Activated CD4-positive, alpha-beta T cell treated with anti-CD3 and anti-CD28 coated beads, Interleukin-2, amount 50 U/mL, for 48 hours (primary cell): ENCODE measurements around the gene CDC42EP3.

Source experiments
- DNase-seq, 2 experiments: peaks; one replicate each; pipeline ENCODE4 v3.0.0-alpha.2; 2020

The CDC42EP3 gene

DNA sequence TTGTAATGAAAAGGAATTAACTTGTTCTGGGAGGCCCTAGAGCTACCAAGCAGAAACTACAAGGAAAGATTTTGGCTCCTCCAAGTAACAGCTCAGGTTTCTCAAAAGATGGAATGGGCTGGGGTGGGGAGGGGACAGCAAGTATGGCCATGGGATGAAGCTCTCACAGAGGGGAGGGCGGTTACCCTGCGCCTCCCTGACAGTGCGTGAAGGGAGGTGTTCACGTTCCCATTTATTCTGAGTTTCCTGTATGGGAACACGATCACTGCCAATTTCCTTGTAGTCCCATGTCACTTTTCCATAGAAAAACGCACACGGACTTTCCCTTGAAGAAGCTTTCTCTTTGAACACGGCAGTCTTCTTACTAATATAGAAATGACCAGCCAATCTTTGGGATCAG is 17.0 kb downstream of the CDC42EP3 start:
- DNase-seq, result no peak

- DNase-seq, result peak; percentile 41 to 57
Observed at GRCh38 chr2:37653805-37654378, 17.6 kb downstream of the CDC42EP3 start.

DNA sequence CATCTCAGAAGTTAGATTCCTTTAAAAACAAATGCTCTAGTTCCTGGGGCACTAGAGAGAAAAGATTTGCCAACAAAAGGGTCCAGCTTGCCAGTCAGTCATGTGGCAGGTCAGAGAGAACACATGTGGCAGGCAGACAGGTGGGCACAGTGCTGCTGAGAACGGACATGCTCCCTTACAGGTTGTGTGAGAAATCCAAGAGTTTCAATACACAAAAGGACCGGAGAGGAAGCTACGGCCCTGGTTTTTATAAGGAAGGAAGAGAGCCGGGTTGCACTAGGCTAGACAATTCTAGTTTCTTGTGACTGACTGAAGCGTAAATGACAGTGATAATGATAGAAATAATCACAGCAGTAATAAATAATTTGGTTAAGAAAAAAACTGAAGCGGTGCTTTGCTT is 18.3 kb downstream of the CDC42EP3 start:
- DNase-seq, result no peak

DNA sequence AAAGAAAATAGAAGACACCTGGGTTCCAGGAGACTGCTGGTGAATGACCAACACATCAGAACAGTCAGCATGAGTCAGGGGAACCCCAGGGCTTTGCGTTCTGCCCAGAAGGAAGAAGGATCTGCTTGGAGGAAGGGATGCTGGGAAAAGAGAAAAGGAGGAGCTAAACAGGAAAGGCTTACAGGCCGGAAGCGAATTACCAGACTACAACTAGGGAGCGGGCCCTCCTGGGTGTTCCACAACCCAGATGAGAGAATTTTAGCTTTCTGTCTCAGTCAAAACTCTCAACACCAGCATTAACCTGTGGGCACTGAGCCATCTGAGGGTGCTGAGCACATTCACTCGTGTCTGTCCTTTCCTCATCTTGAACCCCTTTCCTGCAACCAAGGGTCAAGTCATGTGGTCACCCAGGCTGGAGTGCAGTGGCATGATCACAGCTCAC is 19.2 kb downstream of the CDC42EP3 start:
- peak in 1 of 2 experiments; percentile 19 for DNase-seq

GRCh38 chr2:37650548-37651093 is 20.8 kb downstream of the CDC42EP3 start:
- DNase-seq, result no peak

GRCh38 chr2:37649518-37649917 is 21.9 kb downstream of the CDC42EP3 start:
- DNase-seq, result no peak

DNA sequence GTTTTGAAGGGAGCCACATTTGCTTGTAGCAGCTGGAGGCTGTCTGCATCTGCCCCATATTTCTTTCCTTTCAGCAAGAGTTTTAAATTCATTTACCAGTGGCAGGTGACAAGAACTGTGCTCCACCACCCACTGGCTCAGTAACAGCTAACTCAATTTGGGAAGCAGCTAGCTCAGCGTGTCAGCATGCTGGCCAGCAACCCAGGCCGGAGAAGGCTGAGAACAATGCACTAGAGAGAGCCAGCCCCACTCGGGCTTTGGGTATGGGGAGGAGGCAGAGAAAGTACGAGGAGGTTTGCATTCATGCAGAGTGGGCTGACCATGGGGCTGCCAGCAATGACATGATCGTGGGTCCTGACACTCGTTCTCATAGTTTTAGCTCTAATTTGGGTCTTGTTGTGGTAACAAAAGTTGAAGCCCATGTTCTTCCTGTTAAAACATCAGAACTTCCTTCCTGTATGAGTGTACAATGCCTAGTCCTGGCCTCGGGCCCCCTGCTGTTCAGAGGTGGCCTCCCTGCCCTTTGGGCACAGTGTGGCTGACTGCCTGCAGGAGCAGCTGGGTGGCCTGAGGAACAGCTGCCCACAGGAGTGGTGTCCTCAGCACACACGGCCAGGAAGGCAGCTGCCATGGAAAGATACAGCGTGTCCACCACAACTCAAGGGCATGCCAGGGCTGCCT is 23.0 kb downstream of the CDC42EP3 start:
- peak; percentile 30 to 52 for DNase-seq

- no peak for DNase-seq
Observed at GRCh38 chr2:37647971-37648330, 23.5 kb downstream of the CDC42EP3 start.

GRCh38 chr2:37645836-37646235 is 25.6 kb downstream of the CDC42EP3 start:
- no peak for DNase-seq

- DNase-seq, result no peak
Observed at GRCh38 chr2:37645362-37645761, 26.1 kb downstream of the CDC42EP3 start.

GRCh38 chr2:37644191-37644590 is 27.3 kb downstream of the CDC42EP3 start:
- no peak for DNase-seq

- DNase-seq, result no peak
Observed at GRCh38 chr2:37643730-37644078, 27.7 kb downstream of the CDC42EP3 start.

DNA sequence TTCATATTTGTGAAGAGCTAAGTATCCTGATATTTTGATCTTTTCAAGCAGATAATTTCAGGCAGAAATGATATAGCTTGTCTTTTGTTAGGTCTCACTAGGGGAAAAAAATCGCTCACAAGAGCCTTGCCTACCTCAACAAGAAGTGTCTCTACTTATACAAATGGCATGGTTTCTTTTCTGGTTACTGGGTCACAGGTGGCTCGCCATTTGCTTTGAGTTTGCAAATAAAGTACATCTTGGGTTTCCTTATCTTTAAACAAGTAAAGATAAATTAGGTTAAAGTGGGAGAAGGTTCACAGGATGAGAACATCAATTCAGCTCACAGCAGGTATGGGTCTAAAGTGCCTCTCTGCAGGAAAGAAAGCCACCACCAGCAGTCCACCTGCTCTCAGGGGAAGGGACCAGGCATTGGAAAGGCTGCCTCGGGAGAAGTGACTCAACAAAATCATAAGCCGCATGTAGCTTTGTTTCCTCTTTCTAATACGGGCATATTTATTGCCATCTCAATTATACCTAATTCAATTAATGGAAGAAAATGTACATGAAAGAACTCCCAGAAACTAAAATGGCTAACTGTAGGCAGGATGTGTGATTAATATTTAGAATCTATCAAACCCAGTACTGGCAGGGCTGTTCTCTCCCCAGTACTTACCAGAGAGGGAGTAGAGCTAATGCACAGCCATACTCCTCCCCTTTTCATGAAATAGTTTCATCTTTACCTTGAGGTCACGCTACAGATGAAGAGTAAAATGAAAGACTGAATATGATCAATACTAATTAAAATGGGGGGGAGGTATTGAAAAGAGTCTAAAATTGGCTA is 28.3 kb downstream of the CDC42EP3 start:
- DNase-seq, result no peak

DNA sequence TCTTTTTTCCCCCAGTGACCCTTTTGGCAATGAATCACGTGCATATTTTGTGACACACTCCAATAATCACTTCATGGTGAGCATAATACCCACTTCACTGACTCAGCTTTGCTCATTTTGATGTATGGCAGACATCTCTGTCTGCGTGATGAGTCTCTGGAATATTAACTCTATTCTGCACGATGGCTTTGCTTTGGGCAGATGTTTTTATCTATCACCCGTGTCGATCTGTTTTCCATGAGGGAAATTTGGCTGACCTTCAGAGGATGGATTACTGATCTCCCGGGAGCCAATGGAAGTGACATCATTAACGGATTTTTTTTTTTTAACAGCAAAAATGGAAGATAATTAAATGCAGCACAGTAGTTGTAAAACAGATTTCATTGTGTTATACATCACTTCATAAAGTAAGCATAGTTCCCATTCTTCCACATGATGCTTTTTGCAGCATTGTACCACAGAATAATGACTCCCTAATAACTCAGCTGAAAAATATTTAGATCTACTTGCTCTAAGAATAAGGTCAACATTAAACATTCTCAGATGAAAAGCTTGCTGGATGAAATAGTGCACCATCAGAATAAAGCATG is 29.8 kb downstream of the CDC42EP3 start:
- DNase-seq, result no peak

DNA sequence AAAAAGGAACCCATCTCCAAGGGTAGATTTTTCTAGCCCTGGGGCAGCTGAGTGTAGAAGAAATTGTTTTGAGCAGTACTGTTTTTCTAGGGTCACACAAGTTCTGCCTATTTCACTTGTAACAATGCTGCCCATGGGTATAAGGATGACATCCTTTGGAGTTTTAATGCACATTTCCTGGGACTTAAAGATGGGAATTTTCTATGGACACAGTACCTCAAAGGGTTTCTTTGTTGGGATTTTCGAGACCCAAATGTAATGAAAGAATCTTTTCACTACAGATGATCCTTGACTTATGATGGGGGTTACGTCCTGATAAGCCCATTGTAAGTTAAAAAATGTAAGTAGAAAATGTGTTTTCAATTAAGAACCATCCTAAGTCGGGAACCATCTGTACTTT is 31.8 kb downstream of the CDC42EP3 start:
- DNase-seq, result no peak

GRCh38 chr2:37638973-37639372 is 32.5 kb downstream of the CDC42EP3 start:
- DNase-seq, result no peak

- no peak for DNase-seq
Observed at GRCh38 chr2:37637985-37638384, 33.5 kb downstream of the CDC42EP3 start.

- no peak for DNase-seq
Observed at GRCh38 chr2:37637190-37637860, 34.1 kb downstream of the CDC42EP3 start.

DNA sequence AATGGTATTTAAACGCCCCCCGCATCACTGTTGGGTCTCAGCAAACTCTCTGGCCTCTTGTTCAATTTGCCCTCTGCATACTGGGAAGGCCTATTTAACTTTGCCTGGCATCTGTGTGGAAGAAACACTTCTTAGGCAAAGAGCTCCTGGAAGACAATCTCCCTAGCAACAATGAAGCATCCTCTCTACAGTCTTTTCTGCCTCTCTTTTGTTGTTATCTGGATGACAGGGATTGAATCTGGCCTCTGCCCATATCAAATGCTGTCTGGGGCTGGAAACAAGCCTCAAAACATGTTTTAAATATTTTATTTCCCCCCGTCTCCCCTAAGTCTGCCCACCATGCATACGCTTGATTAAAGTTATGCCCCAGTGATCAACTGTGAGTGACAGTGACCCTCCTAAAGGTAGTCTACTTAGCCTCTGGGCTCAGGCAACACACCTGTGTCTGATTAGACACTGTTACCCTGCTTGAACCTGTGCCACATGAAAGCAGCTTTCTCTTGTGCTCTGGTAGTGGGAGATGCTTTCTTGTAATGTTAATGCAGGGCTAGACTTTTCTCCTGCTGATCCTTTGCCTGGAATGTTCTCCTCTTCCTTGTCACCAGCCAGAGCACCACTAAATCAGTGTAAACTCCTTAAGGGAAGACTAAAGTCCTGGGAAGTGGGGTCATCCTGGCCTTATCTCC is 34.9 kb downstream of the CDC42EP3 start:
- no peak for DNase-seq

GRCh38 chr2:37635504-37636380 is 35.7 kb downstream of the CDC42EP3 start:
- DNase-seq, result peak; percentile 63 to 74

DNA sequence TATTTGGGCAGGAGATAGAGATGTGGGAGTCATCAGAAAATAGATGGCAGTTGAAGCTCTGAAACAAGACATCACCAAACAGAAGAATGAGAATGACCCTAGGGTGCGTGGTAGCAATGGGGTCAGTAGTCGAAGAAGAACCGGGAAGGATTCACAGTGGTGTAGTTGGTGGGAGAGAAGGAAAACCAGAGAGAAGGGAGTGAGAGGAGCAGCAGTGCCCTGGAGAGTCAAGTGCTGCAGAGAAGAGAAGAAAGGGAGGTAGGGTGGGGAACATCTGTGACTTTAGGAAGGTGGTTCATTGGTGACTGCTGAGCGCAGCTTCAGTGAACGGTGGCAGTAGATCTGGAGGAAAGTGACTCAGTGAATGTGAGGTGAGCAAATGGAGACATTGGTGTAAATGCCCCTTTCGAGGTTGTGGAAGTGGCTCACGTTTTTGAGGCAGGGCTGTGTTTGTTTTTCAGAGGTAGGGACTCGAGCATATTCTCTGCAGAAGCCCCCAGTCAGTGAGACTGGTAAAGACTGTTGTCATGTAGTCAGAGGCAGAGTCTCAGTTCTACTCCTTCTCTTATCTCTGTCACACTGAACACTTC is 36.4 kb downstream of the CDC42EP3 start:
- DNase-seq, result no peak
